K562 (cell line): ENCODE results near the gene NEFH. TPM values are rescaled to one million over a fixed set of nuclear protein-coding genes. Genes with fewer than 3 reads are reported as not detected.

Experiments
- ATAC-seq: fragments of 200-7000 bp; cut with Tn5 transposase; 3 replicates; pipeline ENCODE4 v1.9.1; 2020; ENCODE audit warnings: moderate library complexity
- BruUV-seq: library from RNA; stranded (reverse); fragments of 400-500 nt; replicated peaks from 2 replicates; lab custom pipeline; 2021; lab: Mats Ljungman, UMichigan
- CTCF ChIA-PET: fragments of 300-600 bp; formaldehyde crosslinking; extraction: SDS; loops from one replicate; lab custom pipeline; 2021; ENCODE audit warnings: low intra/inter-chr PET ratio; lab: Yijun Ruan, JAX
- POLR2A ChIA-PET: fragments of 300-600, 350-650 bp; sonication (Branson Sonifier 250); formaldehyde crosslinking; extraction: SDS; loops from one replicate; lab custom pipeline; 2021; ENCODE audit warnings: antibody characterized with exemption, inconsistent platforms; lab: Yijun Ruan, JAX
- DNase-seq, 4 experiments: peaks; one replicate each; pipeline versions ENCODE4 v3.0.0 to v3.0.0-alpha.2; 2011 to 2018; ENCODE audit warnings: low spot score in 3 of 4, mixed read lengths in 3 of 4; ENCODE audit errors: extremely low read depth in 1 of 4
- FAIRE-seq: peaks from 2 replicates; lab custom pipeline; 2011; peaks lifted over from hg19 to GRCh38; lab: Jason Lieb, UNC
- H2AFZ ChIP-seq: 2 replicates; pipeline ENCODE4 v1.6.0; 2011; ENCODE audit warnings: low read depth, low read length, control low read depth, inconsistent platforms
- H3K27ac ChIP-seq: fragments of 200-600 bp; 3 replicates; pipeline ENCODE4 v1.8.0; 2011; ENCODE audit warnings: low read depth, mild to moderate bottlenecking, control low read depth, inconsistent platforms, low read length, moderate library complexity, mixed read lengths; ENCODE audit errors: extremely low read depth
- H3K27me3 ChIP-seq, 2 experiments: fragments of 300-600 bp in 1 of 2; 2 replicates in 1 of 2; 3 replicates in 1 of 2; pipeline versions ENCODE4 v1.6.0 to v1.8.0; 2011; ENCODE audit warnings: inconsistent platforms in 2 of 2, low read length in 2 of 2, mild to moderate bottlenecking in 1 of 2, mixed read lengths in 1 of 2, moderate library complexity in 1 of 2; ENCODE audit not compliant: control insufficient read depth in 2 of 2, insufficient read depth in 2 of 2
- H3K36me3 ChIP-seq: fragments of 300-600 bp; 3 replicates; pipeline ENCODE4 v1.8.0; 2011; ENCODE audit warnings: mild to moderate bottlenecking, low read length, inconsistent platforms; ENCODE audit not compliant: control insufficient read depth, insufficient read depth
- H3K4me1 ChIP-seq, 2 experiments: fragments of 200-600 bp in 1 of 2; replicated peaks in 1 of 2; 2 replicates in 1 of 2; 3 replicates in 1 of 2; pipeline versions ENCODE4 v1.5.1 to v1.8.0; 2011; ENCODE audit warnings: inconsistent platforms in 2 of 2, low read length in 2 of 2, mild to moderate bottlenecking in 1 of 2, mixed read lengths in 1 of 2, moderate library complexity in 1 of 2; ENCODE audit not compliant: control insufficient read depth in 2 of 2, insufficient read depth in 2 of 2
- H3K4me2 ChIP-seq: 2 replicates; pipeline ENCODE4 v1.6.1; 2011; ENCODE audit warnings: low read length, control low read depth, inconsistent platforms, mixed read lengths; ENCODE audit not compliant: insufficient read depth
- H3K4me3 ChIP-seq: fragments of 200-600 bp; sonication (generic), shearing (Covaris generic); 2 replicates; pipeline ENCODE4 v1.5.1; 2016; ENCODE audit warnings: control low read depth, inconsistent platforms
- H3K79me2 ChIP-seq: fragments of 200-600 bp; 3 replicates; pipeline ENCODE4 v1.8.0; 2011; ENCODE audit warnings: low read length, inconsistent platforms; ENCODE audit not compliant: control insufficient read depth, insufficient read depth
- H3K9ac ChIP-seq, 2 experiments: 2 replicates each; pipeline versions ENCODE4 v1.6.0 to v1.6.1; 2011; ENCODE audit warnings: low read depth in 2 of 2, low read length in 2 of 2, control low read depth in 1 of 2, inconsistent platforms in 1 of 2, mild to moderate bottlenecking in 1 of 2, mixed read lengths in 1 of 2; ENCODE audit not compliant: insufficient read depth in 1 of 2
- H3K9me1 ChIP-seq: one replicate; pipeline ENCODE4 v1.6.0; 2011; ENCODE audit warnings: inconsistent platforms, mild to moderate bottlenecking, low read length, moderate library complexity; ENCODE audit not compliant: control insufficient read depth, insufficient read depth
- H3K9me3 ChIP-seq: replicated peaks from 2 replicates; pipeline ENCODE4 v1.5.1; 2011; ENCODE audit warnings: low read depth, low read length, inconsistent platforms; ENCODE audit not compliant: control insufficient read depth, insufficient read depth
- H4K20me1 ChIP-seq: replicated peaks from 2 replicates; pipeline ENCODE4 v1.6.1; 2011; ENCODE audit warnings: low read length, inconsistent platforms, mixed read lengths; ENCODE audit not compliant: control insufficient read depth, insufficient read depth
- BRCA1 ChIP-seq, 2 experiments: fragments of 450-650 bp in 1 of 2; sonication (generic) in 1 of 2; formaldehyde crosslinking in 1 of 2; IDR thresholded peaks; 2 replicates each; pipeline versions ENCODE4 v1.5.0 to v1.6.1; 2017 to 2020; ENCODE audit warnings: mild to moderate bottlenecking in 1 of 2, missing genetic modification reagents in 1 of 2
- CBX1 ChIP-seq: sonication (generic); IDR thresholded peaks from 2 replicates; pipeline ENCODE4 v1.6.1; 2016; ENCODE audit warnings: antibody characterized with exemption, low read depth, mild to moderate bottlenecking
- DLX4 ChIP-seq: fragments of 250-450 bp; sonication (Bioruptor Pico); IDR thresholded peaks from 2 replicates; pipeline ENCODE4 v1.6.1; 2021; ENCODE audit warnings: mild to moderate bottlenecking
- ELF4 ChIP-seq: fragments of 450-650 bp; formaldehyde crosslinking; IDR thresholded peaks from 2 replicates; pipeline ENCODE4 v1.4.0; 2022; ENCODE audit warnings: missing genetic modification characterization
- FOXK2 ChIP-seq, 2 experiments: fragments of 450-650 bp; IDR thresholded peaks in 1 of 2; conservative IDR thresholded peaks in 1 of 2; 2 replicates each; pipeline ENCODE4 v1.6.1; 2016; ENCODE audit warnings: low read depth in 2 of 2, mild to moderate bottlenecking in 1 of 2
- GATA2 ChIP-seq: sonication (generic); formaldehyde crosslinking; IDR thresholded peaks from 2 replicates; pipeline ENCODE4 v1.4.0; 2020; ENCODE audit warnings: mild to moderate bottlenecking, missing genetic modification reagents
- HMGXB4 ChIP-seq: sonication (generic); formaldehyde crosslinking; IDR thresholded peaks from 2 replicates; pipeline ENCODE4 v1.8.1; 2023; ENCODE audit warnings: mild to moderate bottlenecking, missing genetic modification reagents
- JUND ChIP-seq, 2 experiments: IDR thresholded peaks; 2 replicates in 1 of 2; 3 replicates in 1 of 2; pipeline ENCODE4 v1.6.1; 2011; ENCODE audit warnings: borderline replicate concordance in 2 of 2, low read depth in 2 of 2, low read length in 2 of 2, improper control_type of control experiment in 1 of 2, missing biosample characterization in 1 of 2, missing genetic modification characterization in 1 of 2, missing genetic modification reagents in 1 of 2
- MCM3 ChIP-seq: fragments of 450-650 bp; IDR thresholded peaks from 2 replicates; pipeline ENCODE4 v1.6.1; 2016
- RAD51 ChIP-seq: fragments of 450-650 bp; IDR thresholded peaks from 2 replicates; pipeline ENCODE4 v1.7.1; 2016; ENCODE audit warnings: low read depth, mild to moderate bottlenecking, borderline replicate concordance
- RBM39 ChIP-seq: fragments of 200-400 bp; formaldehyde crosslinking; optimal IDR thresholded peaks from 2 replicates; pipeline ENCODE3; 2018; ENCODE audit warnings: low read depth, low read length
- STAT5A ChIP-seq: IDR thresholded peaks from 2 replicates; pipeline ENCODE4 v1.6.1; 2012; ENCODE audit warnings: low read length, inconsistent platforms, borderline replicate concordance
- TEAD1 ChIP-seq, 2 experiments: fragments of 450-650 bp in 1 of 2; sonication (generic) in 1 of 2; formaldehyde crosslinking; IDR thresholded peaks; 2 replicates each; pipeline versions ENCODE4 v1.4.0 to v1.8.0; 2020 to 2022; ENCODE audit warnings: mild to moderate bottlenecking in 2 of 2, missing genetic modification reagents in 1 of 2
- TGIF2 ChIP-seq: sonication (generic); formaldehyde crosslinking; IDR thresholded peaks from 2 replicates; pipeline ENCODE4 v1.8.1; 2022; ENCODE audit warnings: mild to moderate bottlenecking, missing genetic modification reagents, moderate library complexity
- XRCC3 ChIP-seq: fragments of 450-650 bp; IDR thresholded peaks from 2 replicates; pipeline ENCODE4 v1.6.1; 2017; ENCODE audit warnings: mild to moderate bottlenecking, moderate library complexity
- ZBED1 ChIP-seq: IDR thresholded peaks from 2 replicates; pipeline ENCODE4 v1.6.1; 2014
- ZBTB2 ChIP-seq: fragments of 450-650 bp; IDR thresholded peaks from 2 replicates; pipeline ENCODE4 v1.6.1; 2016; ENCODE audit warnings: antibody characterized with exemption
- ZNF140 ChIP-seq: fragments of 250-450 bp; sonication (Bioruptor Pico); IDR thresholded peaks from 2 replicates; pipeline ENCODE4 v1.8.0; 2021; ENCODE audit warnings: moderate library complexity, mild to moderate bottlenecking, inconsistent platforms
- ZNF780A ChIP-seq: fragments of 250-450 bp; sonication (Bioruptor Pico); IDR thresholded peaks from 2 replicates; pipeline ENCODE4 v1.5.0; 2021; ENCODE audit warnings: mild to moderate bottlenecking
- WGBS: fragments of 100-300 bp; shearing (Covaris generic); methylation state at CpG from one replicate; pipeline ENCODE4 v1.1.6; 2016; ENCODE audit warnings: low coverage, mixed read lengths; ENCODE audit not compliant: insufficient coverage; ENCODE audit errors: missing lambda C conversion rate; 5-methylcytosine and 5-hydroxymethylcytosine counted together
- in situ Hi-C: fragments of 300-500 bp; cut with MboI; formaldehyde crosslinking; loops from 4 replicates; pipeline ENCODE4 v1.15.0; 2018; ENCODE audit warnings: inconsistent platforms, mixed read lengths
- intact Hi-C: fragments of 100-400 bp; cut with micrococcal nuclease; formaldehyde crosslinking; loops from 2 replicates; pipeline ENCODE4 v1.14.2; 2022
- polyA plus RNA-seq, 8 experiments: library from polyadenylated mRNA; depleted of rRNA in 4 of 8; stranded (reverse) in 5 of 8; unstranded in 3 of 8; fragments of >200 nt; fragmentation: Nextera tagmentation in 2 of 8; fragmentation: Illumina TruSeq in 1 of 8; extraction: Ambion mirVana in 2 of 8; extraction: Trizol in 1 of 8; gene quantifications; 2 replicates each; pipeline versions ENCODE4 v1.2.1 to v1.2.3, GENCODE V29; 2011 to 2014; ENCODE audit warnings: inconsistent platforms in 1 of 8, missing spikeins in 1 of 8
- total RNA-seq, 7 experiments: library from RNA; depleted of rRNA in 6 of 7; stranded (reverse); fragments of >200 nt in 6 of 7; fragmentation: Illumina TruSeq in 2 of 7; extraction: Trizol in 2 of 7; gene quantifications; 2 replicates each; pipeline versions ENCODE4 v1.2.1 to v1.2.3, GENCODE V29; 2011 to 2021; ENCODE audit warnings: low replicate concordance in 1 of 7

Gene NEFH
- total and polyA plus RNA-seq, 9 of the 15 experiments (the other 6 are each of a cell fraction or from before 2014, with no cell fraction given) = 2.3 to 26.9 (median 10.8) TPM

- no peak for ATAC-seq
- POLR2A ChIA-PET = interaction anchor here (0.8 kb wide), 1 partner anchor 37 kb away, joined by 3 read pairs; no protein-coding TSS in a partner anchor
- H3K27me3 ChIP-seq = no peaks in the 10 kb centered on the region
- no peak overlapping the region for H3K27ac ChIP-seq
- FAIRE-seq = no peak
- H3K9me1 ChIP-seq = peaks cover 2% of the 10 kb centered on the region
- TF ChIP-seq CBX1 = no peak
- TF ChIP-seq DLX4 (CRISPR knock-in tag) = no peak
- no peak for TF ChIP-seq FOXK2 (conservative IDR thresholded peaks at IDR 0.05 in 1 of 2, IDR thresholded peaks at IDR 0.05 in 1 of 2; ENCODE audit: low read depth in 2 of 2)
- no peak for TF ChIP-seq MCM3
- TF ChIP-seq TEAD1 (CRISPR knock-in tag; IDR thresholded peaks at IDR 0.05) = no peak
- TF ChIP-seq ZNF780A (CRISPR knock-in tag) = no peak
- TF ChIP-seq TGIF2 (CRISPR knock-in tag) = no peak
- TF ChIP-seq RBM39 = no peak
- TF ChIP-seq ZBED1 = no peak
- no peak for TF ChIP-seq JUND (IDR thresholded peaks at IDR 0.05; ENCODE audit: borderline replicate concordance, low read depth, low read length)
- no peak for TF ChIP-seq JUND (tag; IDR thresholded peaks at IDR 0.05; ENCODE audit: borderline replicate concordance, low read depth, low read length)
- TF ChIP-seq ZBTB2 = no peak
- no peak for TF ChIP-seq BRCA1 (IDR thresholded peaks at IDR 0.05)
- no peak for TF ChIP-seq BRCA1 (CRISPR knock-in tag; IDR thresholded peaks at IDR 0.05)
- no peak for TF ChIP-seq ZNF140
- TF ChIP-seq HMGXB4 (CRISPR knock-in tag) = no peak
- no peak for TF ChIP-seq STAT5A
- TF ChIP-seq RAD51 = no peak
- TF ChIP-seq ELF4 (CRISPR knock-in tag) = no peak
- TF ChIP-seq GATA2 = no peak
- no peak for TF ChIP-seq XRCC3
- TF ChIP-seq, all 486 proteins: peak for 0
- H3K9ac ChIP-seq = no peak overlapping the region
- peaks cover 72% of the 10 kb centered on the region for H3K36me3 ChIP-seq
- in situ Hi-C loops = no loop called here
- intact Hi-C loops = no loop called here
- no peak overlapping the region for H3K4me2 ChIP-seq
- no peaks in the 10 kb centered on the region for H4K20me1 ChIP-seq
- DNase-seq = no peak
- BruUV-seq = no TSS peak
- CTCF ChIA-PET = no interaction called here
- peaks cover 0 to 10% of the 10 kb centered on the region in 2 experiments; a peak in 3 of 5 replicates for H3K4me1 ChIP-seq
- H2AFZ ChIP-seq = no peak overlapping the region
- H3K4me3 ChIP-seq = no peak overlapping the region
- H3K79me2 ChIP-seq = no peaks in the 10 kb centered on the region
- no peaks in the 10 kb centered on the region for H3K9me3 ChIP-seq
- 96% methylated on average over 5 of the region's 5 CpGs for WGBS
Observed at GRCh38 chr22:29517215-29517908, 37.3 kb downstream of the NEFH start.
